OCI-M2 (cell line): ENCODE results near the gene PDE3B.
"Not testable (repeated sequence)": the region's sequence is repeated elsewhere in the genome, so short reads cannot be mapped to it uniquely, and the experiment has no call there.

Experiments used
- DNase-seq: peaks from one replicate; lab custom pipeline; 2025; ENCODE audit not compliant: unreplicated experiment; lab: John Stamatoyannopoulos, UW

Gene PDE3B

DNA sequence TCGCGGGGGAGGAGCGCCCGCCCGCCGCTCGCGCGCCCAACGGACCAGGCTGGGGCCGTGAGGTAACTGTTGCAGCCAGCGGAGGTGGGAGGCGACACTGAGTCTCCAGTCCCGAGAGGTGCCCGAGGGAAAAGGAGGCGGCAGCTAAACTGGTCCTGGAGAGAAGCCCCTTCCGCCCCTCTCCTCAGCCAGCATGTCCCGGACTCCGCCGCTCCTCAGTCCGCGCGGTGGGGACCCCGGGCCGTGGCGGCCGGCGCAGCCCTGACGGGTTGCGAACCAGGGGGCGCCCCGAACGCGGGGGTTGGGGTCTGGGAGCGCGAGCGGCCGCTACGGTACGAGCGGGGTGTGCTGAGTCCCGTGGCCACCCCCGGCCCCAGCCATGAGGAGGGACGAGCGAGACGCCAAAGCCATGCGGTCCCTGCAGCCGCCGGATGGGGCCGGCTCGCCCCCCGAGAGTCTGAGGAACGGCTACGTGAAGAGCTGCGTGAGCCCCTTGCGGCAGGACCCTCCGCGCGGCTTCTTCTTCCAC is at the start of gene PDE3B:
PDE3B (plus strand) TSS at position 108 of the 529 bp plus-strand sequence; CDS start at position 380, 272 bp downstream.
- no peak for DNase-seq

DNA sequence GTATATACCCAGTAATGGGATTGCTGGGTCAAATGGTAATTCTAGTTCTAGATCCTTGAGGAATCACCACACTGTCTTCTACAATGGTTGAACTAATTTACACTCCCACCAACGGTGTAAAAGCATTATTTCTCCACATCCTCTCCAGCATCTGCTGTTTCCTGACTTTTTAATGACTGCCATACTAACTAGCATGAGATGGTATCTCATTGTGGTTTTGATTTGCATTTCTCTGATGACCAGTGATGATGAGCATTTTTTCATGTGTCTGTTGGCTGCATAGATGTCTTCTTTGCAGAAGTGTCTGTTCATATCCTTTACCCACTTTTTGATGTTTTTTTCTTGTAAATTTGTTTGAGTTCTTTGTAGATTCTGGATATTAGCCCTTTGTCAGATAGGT is 48.3 kb upstream of the PDE3B start:
- not testable (repeated sequence) for DNase-seq

DNA sequence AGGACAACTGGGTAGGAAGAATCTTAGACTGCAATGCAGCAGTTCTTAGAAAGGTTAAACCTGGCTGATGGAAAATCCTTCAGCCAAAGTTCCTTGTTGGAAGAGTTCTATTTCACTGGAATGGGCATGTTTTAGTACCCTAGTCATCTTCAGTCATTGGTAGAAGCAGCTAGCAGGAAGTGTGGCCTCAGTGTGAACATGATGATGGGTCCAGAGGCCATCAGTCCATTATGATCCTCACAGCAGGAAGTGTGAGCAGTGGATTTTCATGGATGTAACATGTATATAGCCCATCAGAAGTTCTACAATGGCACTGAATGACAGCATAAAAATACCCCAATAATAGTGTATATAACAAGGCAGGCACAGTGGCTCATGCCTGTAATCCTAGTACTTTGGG is 35.9 kb upstream of the PDE3B start:
- DNase-seq, result no peak

- no peak for DNase-seq
Measured at GRCh38 chr11:14609902-14610301, 33.7 kb upstream of the PDE3B start.

DNA sequence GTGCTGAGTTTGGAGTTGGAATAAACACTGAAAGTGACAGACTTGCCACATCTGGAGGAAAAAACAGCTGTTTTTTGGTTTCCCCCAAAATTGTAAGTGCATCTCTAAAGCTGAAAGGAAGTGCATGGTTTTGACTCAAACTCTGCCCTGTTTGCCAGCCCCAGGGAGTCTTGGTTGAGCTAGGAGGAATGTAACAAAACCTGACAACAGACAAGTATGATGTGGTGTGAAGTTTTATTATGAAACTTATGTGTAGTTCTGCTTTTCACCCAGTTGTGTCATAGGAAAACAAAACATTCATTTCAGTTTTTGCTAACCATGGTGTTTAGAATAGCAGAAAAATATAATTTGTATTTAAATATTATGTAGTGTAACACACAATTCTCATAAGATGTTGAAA is 31.7 kb upstream of the PDE3B start:
- no peak for DNase-seq

DNA sequence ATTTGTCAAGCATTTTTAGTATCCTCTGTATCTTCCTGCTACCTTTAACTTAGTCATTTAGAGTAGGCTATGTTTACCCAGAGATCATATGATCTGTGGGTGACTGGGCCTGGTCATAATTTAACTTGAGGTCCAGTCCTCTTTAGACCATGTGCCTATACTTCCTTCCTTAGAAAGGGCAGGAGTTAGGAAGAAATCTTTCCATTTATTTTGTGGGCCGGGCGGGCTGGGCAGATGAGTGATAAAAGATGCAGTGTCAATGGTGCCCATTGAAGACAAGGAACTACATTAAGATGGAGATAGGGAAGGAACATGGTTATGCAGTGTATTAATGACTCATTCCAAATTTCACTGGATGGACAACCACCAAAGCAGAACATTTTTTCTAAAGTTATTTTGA is 30.9 kb upstream of the PDE3B start:
- DNase-seq, result no peak

- no peak for DNase-seq
Measured at GRCh38 chr11:14614091-14614622, 29.4 kb upstream of the PDE3B start.

- DNase-seq, result no peak
Measured at GRCh38 chr11:14617241-14618027, 26.2 kb upstream of the PDE3B start.

DNA sequence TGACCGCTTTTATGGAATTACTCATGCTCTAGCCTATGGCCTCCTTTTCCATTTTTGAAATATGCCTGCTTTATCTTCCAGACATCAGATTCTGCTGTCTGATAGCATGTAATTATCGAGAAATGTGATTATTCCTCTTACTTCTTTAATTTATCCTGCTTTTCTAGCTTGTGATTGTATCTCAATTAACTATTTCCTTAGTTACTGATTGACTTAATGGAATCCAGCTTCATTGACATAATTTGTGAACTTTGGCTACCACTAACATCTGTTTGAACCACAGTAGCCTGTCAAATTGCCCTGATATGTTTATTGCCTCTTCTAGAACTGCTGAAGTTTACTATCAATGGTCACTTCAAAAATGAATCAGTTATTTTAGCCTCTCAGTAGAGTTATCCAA is 25.5 kb upstream of the PDE3B start:
- no peak for DNase-seq

DNA sequence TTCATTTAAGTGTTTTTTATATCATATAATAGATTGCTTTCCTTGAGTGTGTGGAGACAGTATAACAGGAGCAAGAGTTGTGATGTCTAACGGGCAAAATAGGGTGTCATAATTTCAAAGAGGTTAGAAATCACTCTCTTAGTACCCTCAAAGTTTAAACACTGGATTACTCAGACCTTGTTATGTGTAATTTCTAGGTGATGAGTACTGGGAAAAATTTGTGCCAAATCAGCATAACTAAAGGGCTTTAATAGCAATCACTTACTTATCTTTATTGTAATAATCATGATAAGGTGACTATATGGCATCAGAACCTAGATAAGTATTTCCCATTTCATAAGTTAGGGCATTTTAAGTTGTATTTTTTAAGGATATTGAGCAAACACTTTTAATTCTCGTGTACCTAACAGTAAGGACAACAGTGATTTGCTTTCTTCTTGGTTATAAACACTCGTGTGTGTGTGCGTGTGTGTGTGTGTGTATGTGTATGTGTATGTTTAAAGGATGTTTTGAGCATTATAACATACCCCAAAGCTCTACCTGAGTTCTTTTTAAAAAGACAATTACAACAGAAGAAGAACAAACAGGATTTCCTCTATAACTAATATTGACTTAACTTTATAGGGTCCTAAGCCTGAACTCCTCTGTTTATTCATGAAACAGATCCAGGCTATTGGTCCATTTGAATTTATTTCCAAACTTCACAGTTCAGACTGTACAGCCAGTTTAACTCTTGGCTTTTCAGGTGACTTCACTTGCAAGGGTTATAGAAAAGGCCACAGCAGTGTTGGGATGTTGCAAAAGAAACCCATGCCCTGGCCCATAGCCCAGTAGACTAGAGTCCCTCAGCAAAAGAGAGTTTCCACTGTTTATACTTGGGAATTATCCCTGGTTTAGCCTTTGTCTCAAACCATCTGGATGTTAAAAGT is 23.7 kb upstream of the PDE3B start:
- DNase-seq, result no peak

DNA sequence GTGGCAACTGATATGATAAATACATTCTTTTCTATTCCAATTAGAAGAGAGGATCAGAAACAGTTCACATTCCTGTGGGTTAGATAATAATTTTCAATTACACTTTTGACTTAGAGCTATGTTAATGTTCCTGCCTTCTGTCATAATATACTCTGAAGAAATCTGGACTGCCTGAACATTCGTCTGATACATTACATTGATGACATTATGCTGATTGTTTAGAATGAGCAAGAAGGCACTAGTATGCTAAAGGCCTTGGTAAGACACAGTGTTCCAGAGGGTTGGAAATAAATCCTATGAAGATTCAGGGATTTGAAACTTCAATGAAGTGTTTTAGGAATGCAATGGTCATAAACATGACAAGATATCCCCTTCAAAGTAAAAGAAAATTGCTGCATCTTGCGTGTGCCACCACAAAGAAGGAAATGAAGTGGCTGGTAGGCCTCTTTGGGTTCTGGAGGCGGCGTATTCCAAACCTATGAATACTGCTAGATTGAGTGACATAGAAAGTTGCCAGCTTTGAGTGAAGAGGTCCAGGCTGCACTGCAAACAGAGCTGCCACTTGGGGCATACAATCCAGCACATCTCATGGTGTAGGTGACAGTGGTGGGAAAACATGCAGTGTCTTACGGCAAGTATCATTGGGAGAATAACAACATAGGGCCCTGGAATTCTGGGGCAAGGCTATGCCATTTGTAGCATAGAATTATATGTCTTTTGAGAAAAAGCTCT is 21.2 kb upstream of the PDE3B start:
- DNase-seq, result no peak

DNA sequence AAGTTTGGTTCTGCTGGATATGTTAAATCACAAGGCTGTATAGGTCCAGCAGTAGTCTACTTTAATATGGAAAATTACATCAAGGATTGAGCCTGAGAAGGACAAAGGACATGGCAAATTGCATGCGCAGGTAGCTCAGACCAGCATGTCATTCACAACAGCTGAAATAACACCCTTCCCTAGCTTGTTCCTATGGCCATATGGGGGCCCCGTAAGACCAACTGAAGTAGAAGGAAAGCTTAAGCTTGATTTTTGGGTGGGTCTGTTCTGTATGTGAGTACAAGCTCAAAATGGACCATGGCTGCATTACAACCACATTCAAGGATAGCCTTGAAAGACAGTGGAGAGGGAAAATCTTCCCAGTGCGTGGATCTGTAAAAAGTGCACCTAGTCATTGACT is 20.6 kb upstream of the PDE3B start:
- DNase-seq, result no peak

GRCh38 chr11:14625586-14626205 is 17.9 kb upstream of the PDE3B start:
- DNase-seq, result no peak

DNA sequence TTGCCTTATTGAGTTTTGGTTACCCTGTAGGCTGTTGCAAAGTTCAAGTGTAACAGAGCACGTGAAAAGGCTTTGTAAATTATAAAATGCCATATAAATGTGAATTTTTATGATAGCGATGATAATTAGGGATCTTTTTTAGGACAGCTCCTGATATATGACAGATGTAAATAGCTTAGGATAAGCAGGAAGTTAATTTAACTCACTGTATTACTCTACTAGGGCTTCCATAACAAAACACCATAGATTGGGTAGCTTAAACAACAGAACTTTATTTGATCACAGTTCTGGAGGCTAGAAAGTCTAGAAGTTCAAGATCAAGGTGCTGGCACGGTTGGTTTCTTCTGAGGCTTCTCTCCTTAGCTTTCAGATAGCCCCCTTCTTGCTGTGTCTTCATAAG is 17.0 kb upstream of the PDE3B start:
- DNase-seq, result no peak

GRCh38 chr11:14633506-14634224 is 9.9 kb upstream of the PDE3B start:
- DNase-seq, result not testable (repeated sequence)

- no peak for DNase-seq
Measured at GRCh38 chr11:14634813-14635212, 8.8 kb upstream of the PDE3B start.

- no peak for DNase-seq
Measured at GRCh38 chr11:14635546-14635945, 8.1 kb upstream of the PDE3B start.

GRCh38 chr11:14636119-14636518 is 7.5 kb upstream of the PDE3B start:
- DNase-seq, result no peak

DNA sequence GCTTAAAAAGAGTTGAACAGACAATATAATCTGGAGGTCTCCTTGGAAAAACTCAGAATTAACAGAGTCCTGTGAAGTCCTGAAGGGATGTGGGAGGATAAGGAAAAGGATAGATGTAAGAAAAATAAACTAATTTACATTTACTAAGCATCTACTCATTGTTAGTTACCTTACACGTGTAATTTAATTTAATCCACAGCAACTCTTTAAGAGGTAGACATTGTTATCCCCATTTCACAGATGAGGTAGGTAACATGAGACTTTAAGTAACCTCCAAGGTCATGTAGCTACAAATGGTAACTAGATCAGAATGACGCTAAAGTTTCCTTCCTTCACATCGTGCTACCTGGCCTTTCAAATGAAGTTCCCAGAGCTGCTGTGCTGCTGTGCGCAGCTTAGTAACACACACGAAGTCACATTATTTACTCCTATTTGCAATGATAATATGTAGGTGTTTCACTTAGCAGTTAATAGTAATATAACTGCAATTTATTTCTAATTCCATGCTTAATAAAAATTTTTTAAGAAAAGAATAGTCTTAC is 5.7 kb upstream of the PDE3B start:
- DNase-seq, result no peak

DNA sequence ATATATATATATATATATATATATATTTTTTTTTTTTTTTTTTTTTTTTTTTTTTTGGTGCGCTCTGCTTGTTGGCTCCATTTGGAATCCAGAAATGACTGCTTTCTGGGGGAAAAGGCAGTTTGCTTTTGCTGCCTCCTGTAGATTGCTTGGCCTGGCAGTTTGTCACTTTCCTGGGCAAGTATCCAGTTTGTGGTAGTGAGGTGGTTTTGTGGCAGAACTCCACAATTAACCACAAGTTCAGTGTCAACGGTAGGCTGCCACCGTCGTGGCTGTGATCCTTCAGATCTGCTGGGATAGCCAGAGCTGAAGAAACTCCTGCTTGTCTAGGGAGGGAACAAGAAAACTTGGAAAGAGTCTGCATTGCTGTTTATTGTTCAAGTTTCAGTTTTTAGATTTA is 5.0 kb upstream of the PDE3B start:
- no peak for DNase-seq
